Muscle of back (tissue), 13 donors: ENCODE results near the gene TP53TG3F. TPM values are rescaled to one million over a fixed set of nuclear protein-coding genes. Genes with fewer than 3 reads are reported as not detected.
"Not testable (repeated sequence)": the region's sequence is repeated elsewhere in the genome, so short reads cannot be mapped to it uniquely, and the experiment has no call there.

ENCODE experiments used
- DNase-seq, 3 donors: peaks; one replicate each; pipeline versions ENCODE4 v3.0.0 to v3.0.0-alpha.2; 2013
- long read RNA-seq, 9 donors: transcript quantifications; one replicate each; lab custom pipeline, GENCODE V29; 2026
- polyA plus RNA-seq, 10 donors: library from polyadenylated mRNA; unstranded; fragments of 120-200 nt; gene quantifications; one replicate each; pipeline ENCODE4 v1.2.1, GENCODE V29; 2013; ENCODE audit not compliant: insufficient read length in 10 of 10

Gene TP53TG3F, protein sequence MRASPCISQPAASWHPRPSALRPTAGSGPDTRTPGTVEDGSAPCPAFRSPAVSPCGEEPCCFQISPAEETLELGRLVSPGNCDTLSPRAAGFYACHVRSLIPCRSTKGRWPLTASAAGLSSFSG
- not detected for polyA plus RNA-seq
- long read RNA-seq, donor 1, result 0 reads
- long read RNA-seq, donor 2, result 0 reads
- long read RNA-seq, donor 3, result 0 reads
- long read RNA-seq, donor 4, result 0 reads
- long read RNA-seq, donor 5, result 0 reads
- long read RNA-seq, donor 6, result 0 reads
- long read RNA-seq, donor 7, result 0 reads
- long read RNA-seq, donor 8, result 0 reads
- long read RNA-seq, donor 9, result 0 reads

DNA sequence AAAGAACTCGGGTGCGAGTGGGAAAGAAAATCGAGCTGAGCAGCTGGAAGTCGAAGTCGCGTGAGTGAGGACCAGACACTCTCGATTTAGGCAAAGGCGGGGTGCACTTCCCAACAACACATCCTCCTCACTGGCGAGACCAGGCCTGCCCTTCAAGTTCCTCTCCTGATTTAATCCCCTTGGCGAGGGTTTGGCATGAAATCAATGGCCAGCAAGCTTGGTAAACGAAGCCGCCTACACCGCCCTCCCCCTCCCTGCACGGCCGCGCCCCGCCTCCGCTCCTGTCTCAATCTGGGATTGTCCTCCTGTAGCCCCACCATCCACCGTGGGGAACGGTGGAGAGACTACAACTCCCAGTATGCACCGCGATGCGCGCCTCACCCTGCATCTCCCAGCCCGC, at the start of gene TP53TG3F:
TP53TG3F (plus strand) TSS at position 301 of the 400 bp plus-strand sequence; CDS start at position 369, 68 bp downstream.
- not testable (repeated sequence) for DNase-seq

DNA sequence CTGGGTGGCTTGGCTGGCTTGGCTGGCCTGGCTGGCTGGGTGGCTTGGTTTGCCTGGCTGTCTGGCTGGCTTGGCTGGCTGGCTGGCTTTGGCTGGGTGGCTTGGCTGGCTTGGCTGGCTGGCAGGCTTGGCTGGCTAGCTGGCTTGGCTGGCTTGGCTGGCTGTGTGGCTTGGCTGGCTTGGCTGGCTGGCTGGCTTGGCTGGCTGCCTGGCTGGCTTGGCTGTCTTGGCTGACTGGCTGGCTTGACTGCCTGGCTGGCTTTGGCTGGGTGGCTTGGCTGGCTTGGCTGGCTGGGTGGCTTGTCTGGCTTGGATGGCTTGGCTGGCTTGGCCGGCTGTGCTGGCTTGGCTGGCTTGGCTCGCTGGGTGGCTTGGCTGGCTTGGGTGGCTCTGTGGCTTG, 32.2 kb downstream of the TP53TG3F start:
- DNase-seq, result not testable (repeated sequence)

DNA sequence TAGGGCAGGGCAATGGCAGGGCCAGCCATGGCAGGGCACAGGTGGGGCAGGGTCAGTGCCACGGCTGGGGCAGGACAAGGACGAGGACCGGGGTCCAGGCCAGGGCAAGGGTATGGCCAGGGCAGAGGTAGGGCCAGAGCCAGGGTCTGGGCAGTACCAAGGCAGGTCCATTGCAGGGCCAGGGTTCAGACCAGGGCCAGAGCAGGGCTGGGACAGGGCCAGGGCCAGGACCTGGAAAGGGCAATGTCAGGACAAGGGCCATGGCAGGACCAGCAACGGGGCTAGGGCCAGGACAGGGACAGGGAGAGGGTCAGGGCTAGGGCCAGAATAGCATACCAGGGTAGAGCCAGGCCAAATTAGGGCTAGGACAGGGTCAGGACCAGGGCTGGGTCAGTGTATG, 47.8 kb downstream of the TP53TG3F start:
- DNase-seq, result not testable (repeated sequence)

DNA sequence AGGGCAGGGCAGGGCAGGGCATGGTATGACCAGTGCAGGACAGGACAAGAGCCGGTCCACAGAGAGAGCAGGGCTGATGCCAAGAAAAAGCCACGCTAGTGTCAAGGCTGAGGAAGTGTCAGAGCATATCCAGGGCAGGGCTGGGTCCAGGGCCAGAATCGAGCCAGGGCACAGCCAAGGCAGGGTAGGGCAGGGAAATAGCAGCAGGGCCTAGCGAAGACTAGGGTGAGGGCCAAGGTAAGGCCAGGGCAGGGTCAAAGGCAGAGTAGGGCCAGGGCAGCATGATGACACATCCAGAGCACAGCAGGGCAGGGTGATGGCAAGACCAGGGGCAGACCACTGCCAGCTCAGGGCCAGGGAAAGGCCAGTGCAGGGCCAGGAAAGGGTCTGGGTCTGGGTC, 49.7 kb downstream of the TP53TG3F start:
- not testable (repeated sequence) for DNase-seq

DNA sequence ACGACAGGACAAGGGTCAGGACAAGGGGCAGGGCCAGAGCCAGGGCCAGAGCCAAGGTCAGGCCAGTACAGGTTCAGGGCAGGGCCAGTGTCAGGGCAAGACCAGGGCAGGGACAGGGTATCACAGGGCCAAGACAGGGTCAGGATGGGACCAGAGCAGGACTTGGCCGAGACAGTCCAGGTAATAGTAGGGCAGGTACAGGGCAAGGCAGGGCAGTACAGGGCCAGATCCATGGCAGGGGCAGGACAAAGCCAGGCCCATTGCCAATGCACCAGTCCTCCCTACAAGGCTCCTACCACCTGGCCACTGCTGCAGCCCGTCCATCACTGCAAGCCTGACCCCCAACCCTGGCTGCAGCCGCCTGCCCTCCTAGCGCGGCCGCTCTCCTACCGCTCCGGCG, 50.5 kb downstream of the TP53TG3F start:
- not testable (repeated sequence) for DNase-seq

Other genes with a start within 250 kb of the TP53TG3F start
- under 1 TPM in 2 of 10 donors, not detected in 8; 0.09 to 0.22 TPM for gene TP53TG3E, start 155.3 kb upstream of the TP53TG3F start, polyA plus RNA-seq
- not detected for gene TP53TG3B, start 98.8 kb upstream of the TP53TG3F start, polyA plus RNA-seq